CD8-positive, alpha-beta memory T cell (primary cell): ENCODE data around the gene MICA. TPM values are rescaled to one million over a fixed set of nuclear protein-coding genes. Genes with fewer than 3 reads are reported as not detected.
A peak's percentile ranks its signal among the peaks of the same experiment; 100 is the strongest.
"Not testable (repeated sequence)": the region's sequence is repeated elsewhere in the genome, so short reads cannot be mapped to it uniquely, and the experiment has no call there.

ENCODE experiments used
- CTCF ChIA-PET: fragments of 350-600 bp; sonication (Branson Sonifier 250); formaldehyde crosslinking; loops from one replicate; lab custom pipeline; 2021; ENCODE audit warnings: antibody characterized with exemption; lab: Charles Lee
- POLR2A ChIA-PET: fragments of 350-600 bp; sonication (Branson Sonifier 250); formaldehyde crosslinking; loops from one replicate; lab custom pipeline; 2021; ENCODE audit warnings: antibody characterized with exemption; lab: Charles Lee
- DNase-seq, 5 donors: peaks; one replicate each; pipeline versions ENCODE4 v3.0.0 to v3.0.0-alpha.2; 2020 to 2022; ENCODE audit warnings: mixed read lengths in 1 of 5
- H3K27ac ChIP-seq: one replicate; pipeline ENCODE4 v1.7.0; 2013; ENCODE audit warnings: low read depth, mild to moderate bottlenecking, low read length, moderate library complexity
- H3K27me3 ChIP-seq: 2 replicates; pipeline ENCODE4 v1.7.0; 2013; ENCODE audit warnings: low read length, mild to moderate bottlenecking; ENCODE audit not compliant: insufficient read depth, poor library complexity, severe bottlenecking
- H3K36me3 ChIP-seq: 2 replicates; pipeline ENCODE4 v1.7.0; 2013; ENCODE audit warnings: mild to moderate bottlenecking, low read length, moderate library complexity; ENCODE audit not compliant: insufficient read depth
- H3K4me1 ChIP-seq: 2 replicates; pipeline ENCODE4 v1.7.0; 2013; ENCODE audit warnings: mild to moderate bottlenecking, low read length, moderate library complexity; ENCODE audit not compliant: insufficient read depth
- H3K4me3 ChIP-seq: 2 replicates; pipeline ENCODE4 v1.7.0; 2013; ENCODE audit warnings: mild to moderate bottlenecking, low read length
- H3K9me3 ChIP-seq: 2 replicates; pipeline ENCODE4 v1.7.0; 2013; ENCODE audit warnings: mild to moderate bottlenecking, low read length
- H3K27ac Mint-ChIP-seq, 8 donors: one replicate each; pipeline ENCODE4 v1.8.0; 2020 to 2021; ENCODE audit warnings: mixed read lengths in 8 of 8, mild to moderate bottlenecking in 6 of 8, inconsistent platforms in 3 of 8, moderate library complexity in 3 of 8
- H3K27me3 Mint-ChIP-seq, 2 donors: one replicate each; pipeline ENCODE4 v1.8.0; 2020 to 2021; ENCODE audit warnings: mixed read lengths in 2 of 2, mild to moderate bottlenecking in 1 of 2, moderate library complexity in 1 of 2
- H3K36me3 Mint-ChIP-seq, 3 donors: one replicate each; pipeline ENCODE4 v1.8.0; 2020 to 2021; ENCODE audit warnings: mixed read lengths in 3 of 3, inconsistent platforms in 1 of 3, mild to moderate bottlenecking in 1 of 3
- H3K4me1 Mint-ChIP-seq, 3 donors: one replicate each; pipeline ENCODE4 v1.8.0; 2020 to 2021; ENCODE audit warnings: mixed read lengths in 3 of 3, inconsistent platforms in 1 of 3, mild to moderate bottlenecking in 1 of 3
- H3K4me3 Mint-ChIP-seq, 7 donors: one replicate each; pipeline ENCODE4 v1.8.0; 2020 to 2021; ENCODE audit warnings: mixed read lengths in 7 of 7, mild to moderate bottlenecking in 6 of 7, moderate library complexity in 4 of 7, inconsistent platforms in 2 of 7
- H3K9me3 Mint-ChIP-seq, 5 donors: one replicate each; pipeline ENCODE4 v1.8.0; 2020 to 2022; ENCODE audit warnings: mixed read lengths in 5 of 5, mild to moderate bottlenecking in 3 of 5, moderate library complexity in 2 of 5, inconsistent platforms in 1 of 5
- polyA plus RNA-seq: library from polyadenylated mRNA; unstranded; fragments of 300-500 nt; fragmentation: Illumina TruSeq; gene quantifications from one replicate; pipeline ENCODE4 v1.2.3, GENCODE V29; 2021
- total RNA-seq, 2 experiments: library from RNA; stranded (reverse); gene quantifications; one replicate each; pipeline ENCODE4 v1.2.3, GENCODE V29; 2021

The MICA gene
- total and polyA plus RNA-seq, 3 experiments from 2014 or later: 8.2 to 12.8 (median 12.4) TPM

DNA sequence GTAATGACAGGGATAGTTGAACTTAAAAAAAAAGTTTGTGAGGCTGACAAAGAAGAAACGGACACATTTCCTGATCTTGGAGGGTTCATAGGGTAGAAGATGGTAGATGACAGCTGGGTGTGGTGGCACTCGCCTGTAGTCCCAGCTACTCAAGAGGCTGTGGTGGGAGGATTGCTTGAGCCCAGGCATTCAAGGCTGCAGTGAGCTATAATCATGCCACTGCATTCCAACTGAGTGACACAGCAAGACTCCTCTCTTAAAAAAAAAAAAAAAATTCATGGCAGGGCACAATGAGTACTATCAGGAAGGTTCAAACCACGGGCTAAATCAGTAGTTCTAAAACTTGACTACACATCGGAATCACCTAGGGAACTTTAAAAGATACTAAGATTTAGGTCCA is 2.0 kb upstream of the MICA start:
- H3K36me3 Mint-ChIP-seq: peaks cover 0 to 15% (median 0%) of the 10 kb centered on the region in 3 donors
- H3K27me3 ChIP-seq: no peaks in the 10 kb centered on the region
- CTCF ChIA-PET: interaction anchor here (1.0 to 4.0 kb wide), 7 partner anchors 34 to 1437 kb away, joined by 3 to 21 read pairs (median 4); partner anchors contain the start of genes ABHD16A and TAP2
- H3K9me3 Mint-ChIP-seq: no peaks in the 10 kb centered on the region
- peak overlapping the region; percentile 88 to 98 (median 92) for H3K4me3 Mint-ChIP-seq
- H3K4me1 Mint-ChIP-seq: peaks cover 67 to 84% (median 74%) of the 10 kb centered on the region in 3 donors
- no peaks in the 10 kb centered on the region for H3K36me3 ChIP-seq
- POLR2A ChIA-PET: interaction anchor here (1.8 kb wide), 1 partner anchor 204 kb away, joined by 12 read pairs; no protein-coding TSS in a partner anchor
- peaks cover 45% of the 10 kb centered on the region for H3K4me1 ChIP-seq
- H3K9me3 ChIP-seq: no peaks in the 10 kb centered on the region
- no peak for DNase-seq
- peak overlapping the region; percentile 82 to 98 (median 94) for H3K27ac Mint-ChIP-seq
- H3K27ac ChIP-seq: peak overlapping the region; percentile 87
- H3K4me3 ChIP-seq: peak overlapping the region; percentile 94
- no peaks in the 10 kb centered on the region for H3K27me3 Mint-ChIP-seq

DNA sequence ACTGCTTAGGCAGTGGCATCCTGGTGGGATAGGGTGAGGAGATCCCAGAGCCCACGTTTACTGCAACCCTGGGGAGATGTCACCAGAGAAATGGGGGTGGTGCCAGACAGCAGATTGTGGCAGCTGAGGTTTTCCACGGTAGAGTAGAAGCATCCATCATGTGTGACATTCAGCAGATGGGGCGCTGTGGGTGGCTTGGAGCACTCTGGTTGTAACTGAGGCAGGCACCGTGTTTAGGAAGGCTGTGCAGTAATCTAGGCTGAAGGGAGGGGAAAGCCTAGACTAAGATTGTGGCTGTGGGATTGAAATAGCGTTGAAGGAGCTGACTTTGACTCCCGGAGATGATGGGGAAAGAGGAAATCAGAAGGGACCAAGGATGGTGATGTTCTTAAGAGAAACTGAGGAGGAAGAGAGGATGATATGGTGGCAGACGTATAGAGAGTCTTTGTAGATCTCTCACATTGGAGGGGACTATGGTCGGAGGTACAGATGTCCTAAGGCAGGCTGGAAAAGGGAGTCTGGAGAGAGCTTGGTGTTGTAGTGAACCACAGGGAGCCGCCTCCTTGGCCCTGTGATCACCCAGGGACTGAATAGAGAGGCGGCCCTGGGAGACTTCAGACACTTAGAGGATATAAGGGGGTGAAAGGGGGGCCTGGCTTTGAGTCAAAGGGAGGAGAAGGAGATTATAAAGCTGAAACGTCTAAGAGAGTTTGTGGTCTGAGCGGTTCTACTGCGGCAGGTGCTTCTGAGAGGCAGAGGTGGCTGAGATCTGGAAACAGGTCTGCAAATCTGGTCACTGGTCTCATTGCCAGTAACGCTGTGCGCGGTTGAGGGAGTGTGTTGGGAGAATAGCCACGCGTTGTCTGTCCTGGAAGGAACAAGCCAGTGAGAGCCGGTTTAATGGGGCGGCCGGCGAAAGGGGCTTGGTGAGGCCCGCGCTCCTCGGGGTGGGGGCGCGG is 792 bp upstream of the MICA start:
- Mint-ChIP-seq H3K36me3 (peaks cover 0 to 12% (median 0%) of the 10 kb centered on the region in 3 donors), H3K27me3 (no peaks in the 10 kb centered on the region), H3K27ac (peak overlapping the region; percentile 82 to 98 (median 92)), H3K9me3 (no peaks in the 10 kb centered on the region), H3K4me1 (peaks cover 70 to 85% (median 77%) of the 10 kb centered on the region in 3 donors), H3K4me3 (peak overlapping the region; percentile 88 to 98 (median 92))
- Histone ChIP-seq H3K27me3 (no peaks in the 10 kb centered on the region), H3K27ac (peak overlapping the region; percentile 57), H3K36me3 (no peaks in the 10 kb centered on the region), H3K4me3 (peak overlapping the region; percentile 76), H3K9me3 (no peaks in the 10 kb centered on the region), H3K4me1 (peaks cover 39% of the 10 kb centered on the region)
- DNase-seq: peak; percentile 20 to 63 (median 38)
- ChIA-PET CTCF (interaction anchor here (1.0 to 4.0 kb wide), 4 partner anchors 36 to 1436 kb away, joined by 3 to 20 read pairs (median 4); partner anchors contain the start of gene TAP2), POLR2A (interaction anchor here (0.5 to 1.0 kb wide), 2 partner anchors 52 to 1080 kb away, joined by 3 to 4 read pairs; no protein-coding TSS in a partner anchor)

DNA sequence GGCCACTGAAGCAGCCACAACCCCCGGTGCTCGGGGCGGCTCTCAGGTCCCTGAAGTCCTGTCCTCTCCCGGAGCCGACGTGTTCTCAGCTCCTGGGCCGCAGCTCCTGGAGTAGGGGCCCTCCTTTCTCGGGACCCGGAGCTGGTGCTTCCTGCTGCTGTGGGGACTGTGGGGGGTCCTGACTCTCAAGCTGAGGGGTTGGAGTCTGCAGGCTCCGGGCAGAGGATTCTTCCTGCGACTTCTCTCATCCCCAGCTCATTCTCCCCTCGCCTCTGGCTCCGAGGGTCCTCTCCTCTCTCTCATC is 618 bp downstream of the MICA start:
- H3K9me3 ChIP-seq, H3K27me3 ChIP-seq, POLR2A ChIA-PET, DNase-seq, H3K27me3 Mint-ChIP-seq, H3K36me3 ChIP-seq, H3K9me3 Mint-ChIP-seq: not testable (repeated sequence)
- Mint-ChIP-seq H3K27ac (peak overlapping the region in 7 of 8 donors; percentile 60 to 92 (median 83)), H3K4me3 (peak overlapping the region; percentile 88 to 98 (median 92)), H3K4me1 (peaks cover 72 to 81% (median 76%) of the 10 kb centered on the region in 3 donors), H3K36me3 (peaks cover 0 to 12% (median 0%) of the 10 kb centered on the region in 3 donors)
- H3K4me1 ChIP-seq: peaks cover 38% of the 10 kb centered on the region
- peak overlapping the region; percentile 76 for H3K4me3 ChIP-seq
- CTCF ChIA-PET: interaction anchor here (1.1 to 1.5 kb wide), 2 partner anchors 38 to 207 kb away, joined by 4 to 5 read pairs; no protein-coding TSS in a partner anchor
- peak overlapping the region; percentile 57 for H3K27ac ChIP-seq

DNA sequence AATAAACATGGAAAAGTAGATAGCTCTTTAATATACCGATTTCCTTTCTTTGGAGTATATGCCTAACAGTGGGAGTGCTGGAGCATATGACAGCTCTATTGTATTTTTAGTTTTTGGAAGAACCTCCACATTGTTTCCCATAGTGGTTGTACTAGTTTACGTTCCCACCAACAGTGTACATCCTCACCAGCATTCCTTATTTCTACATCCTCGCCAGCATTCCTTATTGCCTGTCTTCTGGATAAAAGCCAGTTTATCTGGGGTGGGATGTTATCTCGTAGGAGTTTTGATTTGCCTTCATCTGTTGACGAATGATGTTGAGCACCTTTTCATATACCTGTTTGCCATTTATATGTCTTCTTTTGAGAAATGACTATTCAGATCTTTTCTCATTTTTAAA is 2.6 kb downstream of the MICA start:
- DNase-seq: no peak
- Histone ChIP-seq H3K36me3 (peaks cover 7% of the 10 kb centered on the region), H3K27ac (no peak overlapping the region), H3K4me1 (peaks cover 39% of the 10 kb centered on the region), H3K27me3 (no peaks in the 10 kb centered on the region), H3K9me3 (no peaks in the 10 kb centered on the region), H3K4me3 (no peak overlapping the region)
- ChIA-PET CTCF (interaction anchor here (1.4 to 1.6 kb wide), 2 partner anchors 8 to 36 kb away, joined by 3 to 4 read pairs; no protein-coding TSS in a partner anchor), POLR2A (no interaction called here)
- Mint-ChIP-seq H3K27ac (peak overlapping the region in 5 of 8 donors; percentile 5 to 91 (median 51)), H3K9me3 (peaks cover 0 to 2% (median 0%) of the 10 kb centered on the region in 5 donors), H3K36me3 (peaks cover 0 to 24% (median 5%) of the 10 kb centered on the region in 3 donors), H3K4me1 (peaks cover 76 to 86% (median 83%) of the 10 kb centered on the region in 3 donors), H3K4me3 (peak overlapping the region; percentile 1 to 60 (median 31)), H3K27me3 (no peaks in the 10 kb centered on the region)

DNA sequence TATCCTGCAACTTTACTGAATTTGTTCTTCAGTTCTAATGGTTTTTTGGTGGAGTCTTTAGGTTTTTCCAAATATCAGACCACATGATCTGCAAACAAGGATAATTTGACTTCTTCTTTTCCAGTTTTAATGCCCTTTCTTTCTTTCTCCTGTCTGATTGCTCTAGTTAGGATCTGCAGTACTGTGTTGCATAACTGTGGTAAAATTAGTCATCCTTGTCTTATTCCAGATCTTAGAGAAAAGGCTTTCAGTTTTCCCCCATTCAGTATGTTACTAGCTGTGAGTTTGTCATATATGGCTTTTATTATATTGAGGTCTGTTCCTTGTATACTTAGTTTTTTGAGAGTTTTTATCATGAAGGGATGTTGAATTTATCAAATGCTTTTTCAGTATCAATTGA is 4.3 kb downstream of the MICA start:
- POLR2A ChIA-PET: no interaction called here
- H3K4me3 Mint-ChIP-seq: peak overlapping the region in 2 of 7 donors; percentile 21 to 22
- no peak for DNase-seq
- H3K27me3 Mint-ChIP-seq: no peaks in the 10 kb centered on the region
- no peaks in the 10 kb centered on the region for H3K27me3 ChIP-seq
- no peak overlapping the region for H3K27ac ChIP-seq
- H3K36me3 Mint-ChIP-seq: peaks cover 0 to 41% (median 5%) of the 10 kb centered on the region in 3 donors
- peak overlapping the region in 7 of 8 donors; percentile 44 to 85 (median 53) for H3K27ac Mint-ChIP-seq
- peaks cover 22% of the 10 kb centered on the region for H3K4me1 ChIP-seq
- H3K4me1 Mint-ChIP-seq: peaks cover 59 to 69% (median 66%) of the 10 kb centered on the region in 3 donors
- no peak overlapping the region for H3K4me3 ChIP-seq
- CTCF ChIA-PET: no interaction called here
- H3K9me3 ChIP-seq: no peaks in the 10 kb centered on the region
- peaks cover 0 to 2% (median 0%) of the 10 kb centered on the region in 5 donors for H3K9me3 Mint-ChIP-seq
- peaks cover 18% of the 10 kb centered on the region for H3K36me3 ChIP-seq

GRCh38 chr6:31412506-31412905 is 9.1 kb downstream of the MICA start:
- no peak overlapping the region for H3K27ac ChIP-seq
- H3K36me3 ChIP-seq: peaks cover 27% of the 10 kb centered on the region
- Mint-ChIP-seq H3K27me3 (no peaks in the 10 kb centered on the region), H3K36me3 (peaks cover 10 to 74% (median 14%) of the 10 kb centered on the region in 3 donors), H3K4me3 (no peak overlapping the region), H3K9me3 (peaks cover 0 to 3% (median 0%) of the 10 kb centered on the region in 5 donors), H3K27ac (peak overlapping the region in 4 of 8 donors; percentile 38 to 74 (median 52)), H3K4me1 (peaks cover 27 to 29% (median 27%) of the 10 kb centered on the region in 3 donors)
- POLR2A ChIA-PET: no interaction called here
- no peak for DNase-seq
- no peak overlapping the region for H3K4me3 ChIP-seq
- no peaks in the 10 kb centered on the region for H3K9me3 ChIP-seq
- H3K27me3 ChIP-seq: no peaks in the 10 kb centered on the region
- H3K4me1 ChIP-seq: peaks cover 11% of the 10 kb centered on the region
- CTCF ChIA-PET: interaction anchor here (1.3 kb wide), 1 partner anchor 30 kb away, joined by 4 read pairs; no protein-coding TSS in a partner anchor

DNA sequence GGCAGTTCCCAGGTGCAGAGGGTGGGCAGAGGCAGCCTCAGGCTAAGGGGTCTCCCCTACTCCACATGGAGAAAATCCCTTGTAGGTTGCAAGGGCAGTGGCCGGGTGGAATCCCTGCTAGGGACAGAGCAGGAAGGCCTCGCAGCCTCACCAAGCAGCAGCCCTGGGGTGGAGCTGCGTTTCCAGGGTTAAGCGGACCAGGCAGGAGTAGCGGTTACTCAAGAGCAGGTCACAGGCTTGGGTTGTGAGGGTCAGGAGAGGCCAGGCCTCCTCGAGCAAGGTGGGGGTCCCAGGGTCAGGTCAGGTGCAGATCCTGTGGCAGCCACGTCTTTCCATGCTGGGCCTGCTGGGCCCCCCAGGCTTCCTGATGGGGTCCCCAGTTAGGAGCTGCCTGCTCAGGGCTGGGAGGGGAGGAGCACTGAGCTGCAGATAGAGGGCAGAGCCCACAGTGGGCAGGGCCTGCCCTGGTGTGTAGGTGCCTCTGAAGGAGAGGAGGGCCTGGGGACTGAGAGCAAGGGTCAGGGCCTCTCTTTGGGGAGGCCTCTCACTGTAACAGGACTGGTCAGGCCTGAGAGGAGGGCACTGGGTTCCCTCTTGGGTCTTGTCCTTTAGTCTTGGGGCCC is 10.9 kb downstream of the MICA start:
- H3K4me3 Mint-ChIP-seq, H3K9me3 ChIP-seq, POLR2A ChIA-PET, H3K9me3 Mint-ChIP-seq, DNase-seq, H3K27me3 Mint-ChIP-seq, H3K27me3 ChIP-seq, CTCF ChIA-PET, H3K4me3 ChIP-seq, H3K4me1 ChIP-seq, H3K27ac ChIP-seq: not testable (repeated sequence)
- Mint-ChIP-seq H3K36me3 (peaks cover 12 to 73% (median 19%) of the 10 kb centered on the region in 3 donors), H3K4me1 (peaks cover 13 to 17% (median 13%) of the 10 kb centered on the region in 3 donors), H3K27ac (peak overlapping the region in 1 of 8 donors; percentile 21)
- H3K36me3 ChIP-seq: peaks cover 27% of the 10 kb centered on the region
